DLD1 (cell line): ENCODE results near the gene TTC34.

Source experiments
- in situ Hi-C: cut with HindIII; loops from 2 replicates; pipeline ENCODE4 v1.10.0; 2017; ENCODE audit warnings: low sequenced_read_pairs

The TTC34 gene, protein sequence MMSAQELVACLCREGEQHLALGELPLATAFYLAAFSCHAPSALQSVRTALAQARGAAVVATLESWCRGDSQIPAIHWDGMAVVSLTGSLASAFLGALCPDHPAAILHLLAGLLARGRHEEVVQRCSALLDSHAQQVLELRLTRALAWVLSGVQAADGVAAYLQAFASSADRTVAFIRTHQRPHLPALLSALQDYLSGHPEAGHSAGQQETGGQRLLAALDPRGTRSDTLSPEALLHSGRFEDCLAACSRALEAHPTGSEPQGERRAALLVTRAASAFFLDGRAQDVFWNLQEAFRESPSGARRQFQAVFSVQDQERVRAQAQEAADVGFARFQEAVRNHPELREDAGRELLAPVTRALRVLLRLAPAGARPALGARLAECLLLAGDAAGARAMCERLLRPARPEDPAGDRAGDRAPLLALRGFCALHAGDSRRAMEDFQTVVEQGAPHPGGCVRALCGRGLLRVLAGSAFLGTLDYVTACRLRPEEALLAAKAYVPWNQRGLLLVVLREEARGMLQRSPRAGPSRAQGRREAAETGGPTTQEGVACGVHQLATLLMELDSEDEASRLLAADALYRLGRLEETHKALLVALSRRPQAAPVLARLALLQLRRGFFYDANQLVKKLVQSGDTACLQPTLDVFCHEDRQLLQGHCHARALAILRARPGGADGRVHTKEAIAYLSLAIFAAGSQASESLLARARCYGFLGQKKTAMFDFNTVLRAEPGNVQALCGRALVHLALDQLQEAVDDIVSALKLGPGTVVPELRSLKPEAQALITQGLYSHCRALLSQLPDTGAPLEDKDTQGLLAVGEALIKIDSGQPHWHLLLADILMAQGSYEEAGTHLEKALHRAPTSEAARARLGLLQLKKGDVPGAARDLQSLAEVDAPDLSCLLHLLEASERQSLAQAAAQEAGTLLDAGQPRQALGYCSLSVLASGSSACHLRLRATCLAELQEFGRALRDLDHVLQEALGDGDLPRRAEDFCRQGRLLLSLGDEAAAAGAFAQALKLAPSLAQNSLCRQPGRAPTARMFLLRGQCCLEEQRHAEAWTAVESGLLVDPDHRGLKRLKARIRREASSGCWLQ

DNA sequence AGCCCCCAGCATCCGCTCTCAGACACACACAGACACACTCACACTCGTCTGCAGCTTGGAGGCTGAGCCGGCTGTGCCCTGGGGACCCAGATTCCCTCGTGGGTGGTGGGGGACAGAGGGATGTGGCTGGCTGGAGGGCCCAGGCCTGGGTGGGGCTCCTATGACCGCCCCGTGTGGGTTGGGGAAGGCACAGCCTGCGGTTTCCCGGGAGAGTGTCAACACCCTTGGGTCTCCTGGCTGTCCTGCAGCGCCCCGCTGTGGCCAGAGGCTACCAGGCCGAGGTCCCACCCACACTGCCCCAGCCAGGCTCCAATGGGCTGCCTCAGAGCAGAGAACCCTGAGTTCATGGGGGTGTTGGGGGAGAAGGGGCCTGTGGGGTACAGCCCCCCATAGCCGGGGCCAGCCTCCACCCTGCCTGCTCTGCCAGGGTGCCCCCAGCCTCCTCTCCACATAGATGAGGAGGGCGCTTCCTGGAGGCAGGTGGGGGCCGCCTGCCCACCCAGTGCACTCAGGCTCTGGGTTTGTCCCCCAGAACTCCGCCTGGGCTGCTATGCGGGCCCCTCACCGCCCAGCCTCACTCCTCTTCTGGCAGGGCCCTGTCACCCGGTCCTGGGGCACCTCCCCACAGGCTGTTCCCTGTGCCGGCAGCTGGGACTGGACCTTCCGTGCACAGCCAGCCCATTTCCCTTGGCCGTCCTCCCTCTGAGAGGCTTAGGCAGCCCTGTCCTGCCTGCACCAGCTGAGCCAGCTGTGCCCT is at the start of gene TTC34:
Gene TTC34, minus strand, starts transcription at position 159 of the 757 bp plus-strand sequence. CDS start 866 bp downstream, outside the sequence.
- in situ Hi-C loops = no loop called here

DNA sequence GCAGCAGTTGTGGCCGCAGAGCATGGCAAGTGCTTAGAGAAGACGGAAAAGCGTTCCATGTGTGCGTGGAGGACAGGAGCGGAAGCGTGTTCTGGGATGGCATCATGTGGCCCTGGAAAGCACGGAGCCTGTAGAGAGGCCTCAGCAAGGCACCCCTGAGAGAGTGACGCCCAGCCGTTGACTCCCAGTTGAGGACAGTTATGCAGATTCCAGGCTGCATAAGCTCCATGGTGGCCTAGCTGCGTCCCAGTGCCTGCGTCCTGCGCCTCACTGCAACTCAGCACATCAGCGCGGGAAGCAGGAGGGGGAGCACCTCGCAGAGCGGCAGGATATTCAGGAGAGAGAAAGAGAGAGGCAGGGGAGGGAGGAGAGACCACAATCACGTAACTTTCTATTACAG is 49.0 kb upstream of the TTC34 start:
- in situ Hi-C loops = no loop called here

DNA sequence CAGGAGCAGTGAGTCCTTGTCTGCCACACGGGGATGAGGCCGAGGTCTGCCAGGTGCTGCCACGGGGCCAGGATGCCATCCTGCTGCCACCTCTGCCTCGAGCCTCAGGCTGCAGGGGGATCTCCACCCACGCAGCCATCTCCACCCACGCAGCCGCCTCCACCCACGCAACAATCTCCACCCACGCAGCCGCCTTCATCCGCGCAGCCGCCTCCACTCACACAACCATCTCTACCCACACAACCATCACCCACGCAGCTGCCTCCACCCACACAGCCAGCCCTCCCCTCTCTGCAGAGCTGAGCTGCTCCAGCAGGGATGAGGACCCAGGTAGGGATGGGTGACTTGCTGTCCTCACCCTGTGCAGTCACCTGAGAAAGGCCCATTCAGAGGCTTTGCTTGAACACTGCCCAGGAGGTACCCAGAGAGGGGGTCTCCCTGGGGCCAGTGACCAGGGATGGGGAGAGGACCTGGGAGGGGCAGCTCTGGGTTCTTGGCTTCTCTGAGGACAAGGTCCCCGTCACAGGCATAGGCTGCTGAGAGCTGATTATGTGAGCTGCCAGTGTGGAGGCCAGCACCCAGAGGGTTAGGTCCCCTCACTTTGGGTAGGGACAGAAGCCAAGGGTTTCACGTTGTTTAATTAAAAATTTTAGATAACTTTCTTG is 46.6 kb upstream of the TTC34 start:
- in situ Hi-C loops = no loop called here

DNA sequence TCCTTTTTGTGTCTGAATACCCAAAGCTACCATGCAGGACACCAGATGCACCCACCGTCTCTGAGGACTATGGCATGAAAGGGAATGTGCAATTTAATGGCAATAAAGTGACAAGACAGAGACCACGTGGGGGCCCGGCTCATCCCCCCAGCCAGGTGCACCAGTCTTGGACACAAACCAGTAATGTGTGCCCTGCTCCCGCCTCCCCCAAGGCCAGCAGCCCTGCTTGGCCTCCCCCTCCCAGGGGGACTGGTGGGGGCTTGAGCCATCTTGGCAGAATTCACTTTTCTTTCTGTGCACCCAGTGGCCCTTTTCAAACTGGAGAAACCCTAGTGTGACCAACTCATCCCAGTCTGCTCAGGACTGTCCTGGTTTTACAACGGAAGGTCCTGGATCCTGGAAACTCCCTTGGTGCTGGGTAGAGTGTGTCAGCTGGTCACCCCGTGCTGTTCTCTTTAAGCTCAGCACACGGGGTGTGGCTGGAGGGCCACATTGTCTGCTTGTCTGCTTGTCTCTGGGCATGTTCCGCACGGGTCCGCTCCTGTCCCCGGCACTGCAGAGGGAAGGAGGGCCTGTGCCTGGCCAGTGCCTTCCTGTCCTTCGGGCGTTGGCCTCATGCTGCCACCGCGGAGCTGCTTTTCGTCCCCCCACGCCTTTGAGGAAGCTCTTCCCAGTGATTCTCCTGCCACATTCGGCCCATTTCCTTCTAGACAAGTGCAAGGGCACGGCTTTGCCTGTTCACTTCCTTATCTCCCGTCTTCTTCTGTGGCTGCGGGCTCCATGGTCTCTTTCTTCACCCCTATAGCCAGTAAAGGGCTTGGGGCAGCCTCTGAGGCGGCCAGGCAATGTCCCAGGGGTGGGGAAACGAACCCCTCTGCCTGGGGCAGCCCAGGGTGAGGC is 45.8 kb upstream of the TTC34 start:
- in situ Hi-C loops = no loop called here

DNA sequence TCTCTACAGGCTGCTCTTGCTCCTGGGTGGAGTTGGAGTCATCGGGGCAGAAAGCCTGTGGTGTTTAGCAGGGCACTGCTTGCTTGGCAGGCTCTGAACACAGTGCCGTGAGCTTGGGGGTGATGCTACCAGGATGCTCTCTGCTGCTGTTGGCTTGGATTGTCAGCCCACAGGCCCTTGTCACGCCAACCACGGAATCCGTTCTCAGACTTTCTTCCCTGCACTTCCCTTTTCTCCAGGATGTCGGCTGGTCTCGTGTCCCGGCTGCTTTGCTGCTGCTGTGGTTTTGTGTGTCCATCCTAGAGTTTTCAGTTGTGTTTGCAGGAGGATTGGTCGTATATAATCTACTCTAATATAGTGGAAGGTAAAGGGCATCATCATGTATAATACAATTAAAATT is 44.4 kb upstream of the TTC34 start:
- in situ Hi-C loops = no loop called here

DNA sequence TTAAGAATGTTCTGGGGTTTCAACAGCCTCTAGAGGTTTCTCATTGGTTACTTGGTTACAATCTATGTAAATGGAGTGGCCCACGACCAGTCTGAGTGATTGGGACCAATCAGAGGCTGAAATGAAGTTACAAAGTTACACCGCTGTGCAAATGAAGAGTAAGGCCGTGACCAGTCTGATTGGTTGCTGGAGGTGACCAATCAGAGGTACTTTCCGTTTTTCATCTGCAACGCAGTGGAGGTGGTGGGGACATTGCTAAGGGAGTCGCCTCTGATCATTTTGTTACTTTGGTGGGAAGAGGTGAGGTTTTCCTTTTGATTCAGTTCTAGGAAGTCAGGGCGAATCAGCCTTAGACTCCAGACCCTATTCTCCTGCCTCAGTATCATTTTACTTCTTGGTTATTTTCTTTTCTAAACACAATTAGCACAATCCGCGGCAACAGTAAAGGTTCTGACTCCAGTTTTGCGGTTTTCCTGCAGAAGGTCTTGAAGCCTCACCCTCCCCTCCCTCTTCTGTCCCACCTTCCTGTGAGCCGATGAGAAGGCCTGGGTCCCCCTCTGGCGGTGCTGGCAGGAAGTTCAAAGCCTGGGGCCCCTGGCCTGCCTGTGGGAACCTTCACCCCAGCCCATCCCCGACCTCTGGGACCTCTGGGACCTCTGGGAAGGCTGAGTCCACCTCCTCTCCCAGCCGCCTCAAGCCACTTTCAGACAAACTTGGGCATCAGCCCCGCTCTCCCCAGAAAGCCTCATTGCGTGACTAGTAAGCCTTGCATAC is 38.7 kb upstream of the TTC34 start:
- in situ Hi-C loops = no loop called here

DNA sequence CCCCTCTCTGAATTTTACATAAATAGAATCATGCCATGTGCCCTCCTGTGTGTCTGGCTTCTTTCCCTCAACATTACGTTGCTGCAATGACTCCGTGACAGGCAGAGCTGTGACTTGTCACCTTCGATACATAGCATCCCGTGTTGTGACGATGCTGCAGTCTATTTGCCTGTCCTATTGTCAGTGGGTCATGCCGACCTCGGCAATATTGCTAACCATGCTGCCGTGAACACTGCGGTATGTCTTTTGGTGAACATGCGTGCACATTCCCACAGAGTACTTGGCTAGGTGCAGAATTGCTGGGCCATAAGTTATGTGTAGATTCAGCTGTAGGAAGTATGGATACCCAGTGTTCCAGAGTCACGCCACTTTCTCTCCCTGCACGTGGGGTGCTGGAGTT is 36.3 kb upstream of the TTC34 start:
- in situ Hi-C loops = no loop called here

DNA sequence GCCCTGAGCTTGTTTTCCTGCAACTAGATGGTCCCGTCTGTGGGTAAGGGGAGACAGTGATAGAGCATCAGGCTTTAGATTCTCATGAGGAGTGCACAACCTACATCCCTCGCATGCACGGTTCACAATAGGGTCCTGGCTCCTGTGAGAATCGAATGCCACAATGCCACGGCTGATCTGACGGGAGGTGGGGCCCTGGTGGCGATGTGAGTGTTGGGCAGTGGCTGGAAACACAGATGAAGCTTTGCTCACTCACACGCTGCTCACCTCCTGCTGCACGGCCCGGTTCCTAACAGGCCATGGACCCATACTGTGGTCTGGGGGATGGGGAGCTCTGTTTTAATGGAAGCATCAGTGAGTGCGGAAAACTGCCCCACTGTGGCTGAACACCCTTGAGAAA is 35.8 kb upstream of the TTC34 start:
- in situ Hi-C loops = no loop called here

DNA sequence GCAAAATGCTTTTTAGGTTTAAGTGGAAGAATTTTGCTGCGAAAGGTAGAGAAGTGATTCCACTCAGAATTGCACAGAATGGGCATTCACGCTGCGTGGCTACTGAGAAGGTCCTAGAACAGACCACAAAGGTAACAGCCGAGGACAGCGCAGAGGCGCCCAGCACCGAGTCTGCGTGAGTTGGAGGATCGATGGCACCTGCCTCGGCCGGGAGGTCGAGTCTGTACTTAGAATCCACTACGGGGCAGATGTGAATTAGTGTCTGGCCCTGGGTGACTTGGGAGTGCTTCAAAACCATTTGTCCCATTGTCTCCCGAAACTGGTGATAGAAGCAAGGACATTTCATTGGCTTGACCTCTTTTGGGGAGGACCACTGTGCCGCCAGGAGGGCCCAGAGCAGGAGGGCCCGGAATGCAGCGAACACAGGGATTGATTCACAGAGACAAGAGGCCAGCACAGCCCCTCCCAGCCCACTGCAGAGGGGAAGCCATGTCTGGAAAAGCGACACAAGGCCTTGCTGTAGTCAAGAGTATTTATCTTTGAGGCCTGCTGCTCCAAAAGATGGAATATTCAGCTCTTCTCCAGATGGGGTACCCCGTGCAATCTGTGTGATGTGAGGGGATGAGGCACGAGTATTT is 35.0 kb upstream of the TTC34 start:
- in situ Hi-C loops = no loop called here

DNA sequence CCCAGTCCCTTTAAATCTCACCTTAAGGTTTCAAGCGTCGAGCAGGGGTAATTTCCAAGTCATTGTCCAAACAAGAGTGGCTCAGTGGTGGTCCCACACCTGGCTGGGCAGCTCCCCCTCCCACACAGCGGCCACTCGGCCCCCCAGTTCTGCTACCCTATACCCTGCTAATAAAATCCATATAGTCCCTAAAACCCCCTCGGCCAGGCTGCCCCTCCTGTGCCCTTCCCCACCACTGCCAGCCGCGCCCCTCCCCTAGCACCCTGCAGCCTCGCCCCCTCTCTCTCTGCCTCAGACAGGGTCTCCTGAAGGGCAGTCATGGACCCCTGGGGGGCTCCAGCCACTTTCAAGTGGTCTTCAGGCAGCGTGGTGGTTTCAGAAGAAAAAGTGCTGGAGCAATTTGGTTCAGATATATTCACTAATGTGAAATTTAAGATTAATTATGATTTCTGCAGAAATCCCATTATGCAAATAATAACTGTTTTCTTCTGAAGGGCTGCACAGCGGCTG is 34.2 kb upstream of the TTC34 start:
- in situ Hi-C loops = no loop called here

DNA sequence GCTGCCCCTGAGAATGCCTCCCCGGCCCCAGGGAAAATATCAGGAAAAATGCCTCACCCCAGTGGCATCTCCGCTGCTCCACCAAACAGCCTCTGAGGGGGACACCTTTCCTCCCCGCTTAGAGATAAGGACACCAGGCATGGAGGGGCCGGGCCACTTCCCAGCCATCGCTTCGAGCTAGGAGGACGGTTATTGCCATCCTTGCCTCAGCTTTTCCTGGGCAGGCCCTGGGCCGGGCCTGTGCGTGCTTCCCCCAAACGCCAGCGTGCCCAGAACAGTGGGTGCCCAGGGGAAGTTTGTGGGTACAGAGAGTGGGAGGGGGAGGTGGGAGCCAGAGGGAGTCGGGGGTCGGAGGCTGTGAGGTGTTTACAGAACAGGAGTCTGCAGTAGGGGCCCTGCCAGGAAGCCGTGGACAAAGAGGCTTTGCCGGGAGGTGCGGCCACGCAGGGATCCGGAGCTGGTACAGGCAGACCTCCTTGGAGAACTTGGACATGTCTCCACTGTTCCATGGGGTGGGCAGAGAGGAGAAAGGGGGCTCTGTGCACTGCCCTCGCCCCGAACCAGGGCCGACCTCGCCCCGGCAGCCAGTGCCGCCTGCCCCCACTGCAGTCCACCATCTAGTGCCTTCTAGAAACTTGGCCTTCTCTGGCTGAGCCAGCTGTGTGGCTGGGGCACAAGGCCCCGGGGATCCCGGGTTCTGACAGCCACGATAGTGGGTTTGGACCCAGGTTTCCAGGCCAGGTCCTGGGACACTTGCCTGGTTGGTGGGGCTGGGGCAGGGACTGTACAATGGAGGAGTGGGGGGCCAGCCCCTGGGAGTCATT is 33.5 kb upstream of the TTC34 start:
- in situ Hi-C loops = no loop called here

DNA sequence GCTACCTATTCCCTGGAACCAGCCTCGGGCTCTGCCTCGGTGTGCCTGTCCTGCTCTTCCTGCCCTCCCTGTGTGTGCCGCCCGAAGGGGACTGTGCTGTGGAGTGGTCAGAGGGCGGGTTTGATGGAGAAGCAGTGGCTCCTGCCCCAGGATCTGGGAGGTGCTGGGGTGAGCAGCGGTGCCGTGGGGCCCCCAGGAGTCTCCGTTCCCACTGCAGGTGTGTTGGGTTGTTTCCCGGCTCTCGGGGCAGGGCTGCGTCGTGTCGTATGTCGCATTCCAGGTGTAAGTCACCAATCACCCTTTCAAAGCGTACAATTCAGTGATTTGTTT is 32.6 kb upstream of the TTC34 start:
- in situ Hi-C loops = no loop called here

DNA sequence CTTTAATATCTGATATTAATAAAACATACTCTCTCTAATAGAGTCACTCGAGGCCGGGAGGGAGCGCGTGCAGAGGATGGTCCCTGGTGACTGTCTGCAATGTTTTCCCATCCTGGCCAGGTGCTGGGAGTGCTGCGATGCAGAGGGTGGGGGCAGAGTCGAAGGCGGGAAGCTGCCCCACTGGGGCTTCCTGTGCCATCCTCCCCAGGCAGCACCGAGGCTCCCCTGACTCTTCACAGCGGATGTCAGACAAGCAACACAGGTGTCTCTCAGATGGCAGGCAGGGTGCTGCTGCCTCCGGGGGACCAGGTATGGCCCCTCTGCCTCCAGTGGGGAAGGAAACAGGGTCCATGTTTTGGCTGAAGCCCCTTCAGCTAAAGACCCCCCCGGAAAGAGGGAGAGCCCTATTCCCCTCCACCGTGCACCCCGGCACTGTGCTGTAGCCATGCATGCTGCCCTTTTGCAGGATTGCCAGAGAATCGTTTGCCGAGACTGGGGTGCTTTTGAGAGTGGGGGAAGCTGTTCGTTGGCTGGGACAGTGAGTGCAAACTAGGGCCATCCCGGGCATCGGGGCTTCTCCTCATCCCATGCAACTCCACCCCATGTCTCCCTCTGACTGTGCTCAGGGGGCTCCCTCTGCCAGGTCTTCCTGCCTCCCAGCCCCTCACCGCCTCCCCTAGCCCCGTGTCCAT is 32.1 kb upstream of the TTC34 start:
- in situ Hi-C loops = no loop called here

DNA sequence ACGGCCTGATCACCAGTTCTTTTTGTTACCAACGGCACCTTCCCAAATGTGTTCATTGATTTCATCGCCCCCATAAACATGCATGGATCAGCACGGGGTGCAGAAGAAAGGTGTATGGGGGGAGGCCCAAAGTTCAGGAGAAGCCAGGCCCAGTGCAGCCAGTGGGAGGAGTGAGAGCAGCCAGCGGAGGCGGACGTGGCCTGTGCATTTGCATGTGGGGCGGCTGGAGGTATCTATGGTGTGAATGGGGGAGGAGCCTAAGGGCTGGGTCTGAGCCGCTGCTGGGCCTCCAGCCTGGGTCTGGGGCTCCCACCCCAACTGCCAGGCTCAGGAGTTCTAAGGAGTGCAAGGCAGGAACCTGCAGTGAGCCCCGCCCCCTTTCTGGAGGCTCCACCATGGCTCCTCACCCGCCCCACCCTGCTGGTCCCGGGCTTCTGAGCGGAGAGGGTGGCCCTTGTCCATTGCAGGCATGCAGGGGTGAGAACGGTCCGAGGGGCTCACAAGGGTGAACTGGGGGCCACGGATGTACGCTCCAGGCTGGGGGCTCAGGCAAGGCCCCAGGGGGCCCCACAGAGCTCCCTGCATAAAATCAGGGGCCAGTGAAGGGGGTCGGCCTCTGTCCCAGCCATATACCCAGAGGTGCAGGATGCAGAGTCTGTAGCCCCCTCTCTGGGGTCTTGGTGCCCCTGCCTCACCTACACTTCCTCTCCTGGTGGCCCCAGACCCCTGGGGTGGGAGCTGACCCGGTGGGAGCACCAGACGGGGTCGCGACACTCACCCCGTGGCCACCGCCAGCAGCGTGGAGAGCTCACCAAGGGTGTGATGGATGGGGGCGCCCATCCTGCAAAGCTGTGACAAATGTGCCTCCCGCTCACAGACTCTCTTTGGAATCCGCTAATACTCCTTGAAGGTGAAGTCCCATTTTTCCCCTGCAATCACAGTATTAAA is 31.3 kb upstream of the TTC34 start:
- in situ Hi-C loops = no loop called here

DNA sequence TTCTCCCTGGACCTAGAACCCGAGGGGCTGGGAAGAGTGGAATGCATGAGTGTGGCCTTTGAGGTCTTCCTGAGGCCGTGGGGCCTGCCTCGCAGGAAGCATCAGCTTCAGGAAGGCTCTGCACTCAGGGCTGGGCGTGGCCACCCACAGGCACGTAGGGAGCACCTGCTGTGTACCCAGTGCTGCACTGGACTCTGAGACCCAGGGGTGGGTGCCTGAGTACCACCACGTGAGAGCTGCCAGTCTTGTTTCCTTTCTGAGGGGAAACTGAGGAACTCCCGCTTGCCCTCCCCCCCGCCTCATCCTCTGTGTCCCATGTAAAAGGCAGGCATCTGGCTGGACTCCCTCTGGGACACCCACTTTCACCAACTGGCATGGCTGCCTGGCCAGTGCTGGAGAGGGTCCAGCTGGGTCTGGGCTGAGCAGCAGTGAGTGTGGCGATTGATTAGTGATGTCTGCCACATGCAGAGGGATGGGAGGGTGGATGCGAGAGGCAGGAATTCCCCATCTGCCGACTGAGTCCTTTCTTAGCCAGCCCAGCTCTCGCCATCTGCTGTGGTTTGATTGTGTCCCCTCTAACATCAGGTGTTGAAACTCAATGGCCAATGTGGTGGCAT is 30.2 kb upstream of the TTC34 start:
- in situ Hi-C loops = no loop called here
